ENCODE data around the gene AGBL1. TPM values are rescaled to one million over a fixed set of nuclear protein-coding genes. Genes with fewer than 3 reads are reported as not detected.

The AGBL1 gene
- total and polyA plus RNA-seq, 4 donors, result 0.08 to 147 (median 4.7) TPM

- DNase-seq, result no peak
- Histone ChIP-seq H3K9me3 (ENCODE audit: control insufficient read depth in 4 of 4, insufficient read depth in 3 of 4, low read length in 3 of 4) (no peaks in the 10 kb centered on the region), H3K27ac (ENCODE audit: low read depth in 1 of 2, low read length in 1 of 2) (no peak overlapping the region), H3K36me3 (ENCODE audit: control insufficient read depth in 4 of 4, insufficient read depth in 4 of 4, low read length in 4 of 4) (no peaks in the 10 kb centered on the region), H3K4me1 (ENCODE audit: control insufficient read depth in 5 of 5, insufficient read depth in 5 of 5, low read length in 5 of 5) (peaks cover 0 to 10% (median 0%) of the 10 kb centered on the region in 5 donors), H3K4me3 (no peak overlapping the region), H3K9ac (ENCODE audit: insufficient read depth in 1 of 2, low read length in 2 of 2) (no peak overlapping the region), H3K27me3 (ENCODE audit: control insufficient read depth in 3 of 3, insufficient read depth in 3 of 3, low read length in 2 of 3) (no peaks in the 10 kb centered on the region)
- ATAC-seq (ENCODE audit: insufficient read depth, low FRiP score), result no peak
- WGBS, 2 donors, result 83 to 84% methylated on average over 2 of the region's 2 CpGs
- TF ChIP-seq CTCF (IDR thresholded peaks at IDR 0.05; ENCODE audit: control extremely low read depth, extremely low read depth), result no peak
Measured at GRCh38 chr15:86776145-86776544, 696.5 kb downstream of the AGBL1 start.

GRCh38 chr15:86796521-86796920 is 716.9 kb downstream of the AGBL1 start:
- Histone ChIP-seq H3K36me3 (ENCODE audit: control insufficient read depth in 4 of 4, insufficient read depth in 4 of 4, low read length in 4 of 4) (no peaks in the 10 kb centered on the region), H3K9me3 (ENCODE audit: control insufficient read depth in 4 of 4, insufficient read depth in 3 of 4, low read length in 3 of 4) (no peaks in the 10 kb centered on the region), H3K4me1 (ENCODE audit: control insufficient read depth in 5 of 5, insufficient read depth in 5 of 5, low read length in 5 of 5) (no peaks in the 10 kb centered on the region), H3K27me3 (ENCODE audit: control insufficient read depth in 3 of 3, insufficient read depth in 3 of 3, low read length in 2 of 3) (peaks cover 0 to 4% (median 0%) of the 10 kb centered on the region in 3 donors), H3K9ac (ENCODE audit: insufficient read depth in 1 of 2, low read length in 2 of 2) (no peak overlapping the region), H3K4me3 (no peak overlapping the region), H3K27ac (ENCODE audit: low read depth in 1 of 2, low read length in 1 of 2) (no peak overlapping the region)
- DNase-seq, result no peak
- no peak for TF ChIP-seq CTCF (IDR thresholded peaks at IDR 0.05; ENCODE audit: control extremely low read depth, extremely low read depth)
- no peak for ATAC-seq (ENCODE audit: insufficient read depth, low FRiP score)
- 85 to 93% methylated on average over 1 of the region's 1 CpG for WGBS, 2 donors

GRCh38 chr15:86797135-86797534 is 717.5 kb downstream of the AGBL1 start:
- Histone ChIP-seq H3K4me3 (no peak overlapping the region), H3K9ac (ENCODE audit: insufficient read depth in 1 of 2, low read length in 2 of 2) (no peak overlapping the region), H3K27me3 (ENCODE audit: control insufficient read depth in 3 of 3, insufficient read depth in 3 of 3, low read length in 2 of 3) (peaks cover 0 to 4% (median 0%) of the 10 kb centered on the region in 3 donors), H3K4me1 (ENCODE audit: control insufficient read depth in 5 of 5, insufficient read depth in 5 of 5, low read length in 5 of 5) (no peaks in the 10 kb centered on the region), H3K27ac (ENCODE audit: low read depth in 1 of 2, low read length in 1 of 2) (no peak overlapping the region), H3K9me3 (ENCODE audit: control insufficient read depth in 4 of 4, insufficient read depth in 3 of 4, low read length in 3 of 4) (no peaks in the 10 kb centered on the region), H3K36me3 (ENCODE audit: control insufficient read depth in 4 of 4, insufficient read depth in 4 of 4, low read length in 4 of 4) (no peaks in the 10 kb centered on the region)
- ATAC-seq (ENCODE audit: insufficient read depth, low FRiP score) (no peak), DNase-seq (no peak)
- WGBS, 2 donors, result 59 to 61% methylated on average over 3 of the region's 3 CpGs
- no peak for TF ChIP-seq CTCF (IDR thresholded peaks at IDR 0.05; ENCODE audit: control extremely low read depth, extremely low read depth)

GRCh38 chr15:86799226-86799625 is 719.6 kb downstream of the AGBL1 start:
- ATAC-seq (ENCODE audit: insufficient read depth, low FRiP score), result no peak
- no peaks in the 10 kb centered on the region for H3K9me3 ChIP-seq (ENCODE audit: control insufficient read depth in 4 of 4, insufficient read depth in 3 of 4, low read length in 3 of 4)
- peaks cover 0 to 4% (median 0%) of the 10 kb centered on the region in 3 donors for H3K27me3 ChIP-seq (ENCODE audit: control insufficient read depth in 3 of 3, insufficient read depth in 3 of 3, low read length in 2 of 3)
- no peaks in the 10 kb centered on the region for H3K36me3 ChIP-seq (ENCODE audit: control insufficient read depth in 4 of 4, insufficient read depth in 4 of 4, low read length in 4 of 4)
- DNase-seq, result no peak
- no peaks in the 10 kb centered on the region for H3K4me1 ChIP-seq (ENCODE audit: control insufficient read depth in 5 of 5, insufficient read depth in 5 of 5, low read length in 5 of 5)
- TF ChIP-seq CTCF (IDR thresholded peaks at IDR 0.05; ENCODE audit: control extremely low read depth, extremely low read depth), result no peak
- H3K4me3 ChIP-seq, result no peak overlapping the region
- H3K9ac ChIP-seq (ENCODE audit: insufficient read depth in 1 of 2, low read length in 2 of 2), result no peak overlapping the region
- H3K27ac ChIP-seq (ENCODE audit: low read depth in 1 of 2, low read length in 1 of 2), result no peak overlapping the region
- WGBS, 2 donors, result 92 to 94% methylated on average over 3 of the region's 3 CpGs
